HG03045 (cell line): ENCODE measurements around the gene ABCB9.

Experiments used
- ATAC-seq: cut with Tn5 transposase; IDR thresholded peaks from one replicate; pipeline ENCODE4 v1.9.1; 2021; ENCODE audit warnings: mild to moderate bottlenecking, moderate library complexity; ENCODE audit not compliant: unreplicated experiment

ABCB9 gene

DNA sequence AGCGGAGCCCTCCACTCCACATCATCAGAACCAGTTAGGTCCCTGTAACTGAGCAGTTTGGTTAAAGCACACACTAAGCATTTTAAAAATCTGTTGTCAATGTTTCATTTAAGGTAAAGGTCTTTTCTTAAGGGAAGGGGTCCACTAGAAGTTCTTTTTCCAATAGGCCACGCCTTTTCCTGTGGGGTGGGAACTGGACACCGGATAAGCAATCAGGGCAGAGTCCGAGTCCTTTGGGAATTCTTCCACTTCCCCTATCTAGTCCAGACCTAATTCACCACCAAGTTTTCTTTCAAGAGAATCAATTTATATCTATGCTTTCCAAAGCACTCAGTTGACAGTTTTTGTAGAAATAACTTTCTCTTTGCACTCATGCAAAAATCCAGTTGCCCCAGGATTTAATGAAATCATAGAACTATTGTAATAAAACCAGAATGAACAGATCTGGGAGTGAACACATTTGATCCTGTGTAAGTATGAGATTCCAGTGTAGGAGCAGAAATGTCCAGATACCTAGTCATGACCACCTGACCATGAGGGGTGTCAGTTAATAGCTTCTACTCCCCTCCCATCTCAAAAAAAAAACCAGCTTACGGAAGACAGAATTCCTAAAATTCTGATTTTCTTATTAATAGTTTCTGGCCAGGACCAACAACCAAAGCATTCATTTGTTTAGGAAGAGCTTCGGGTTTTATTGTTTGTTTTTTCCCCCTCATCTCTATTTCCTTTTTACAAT lies 82.0 kb downstream of the ABCB9 start:
- ATAC-seq: no peak

DNA sequence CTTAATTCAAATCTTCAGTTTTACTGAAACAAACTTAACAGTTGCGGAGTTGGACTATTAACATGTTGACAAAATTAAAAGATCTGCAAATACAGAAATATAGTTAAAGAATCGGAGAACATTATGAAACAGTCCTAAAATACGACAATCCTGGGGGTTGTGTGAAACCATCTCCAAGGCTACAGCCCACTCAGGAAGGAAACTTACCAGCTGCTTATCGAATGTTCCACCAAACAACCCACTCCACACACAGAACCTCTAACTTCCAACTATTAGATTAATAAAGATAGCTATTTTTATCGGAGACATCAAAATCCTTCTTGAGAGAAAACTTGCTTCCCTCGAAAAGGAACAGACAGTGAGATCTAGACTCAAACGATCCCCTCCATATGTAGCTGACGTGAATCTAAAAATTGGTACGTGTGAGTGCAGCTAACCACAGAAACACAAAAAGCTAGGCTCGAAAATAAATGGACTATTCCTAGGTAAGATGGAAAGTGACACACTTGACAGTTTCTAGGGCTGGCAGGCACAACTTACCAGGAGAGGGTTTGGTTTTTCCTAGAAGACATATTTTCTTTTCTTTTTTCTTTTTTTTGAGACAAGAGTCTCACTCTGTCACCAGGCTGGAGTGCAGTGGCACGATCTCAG lies 83.2 kb downstream of the ABCB9 start:
- no peak for ATAC-seq

DNA sequence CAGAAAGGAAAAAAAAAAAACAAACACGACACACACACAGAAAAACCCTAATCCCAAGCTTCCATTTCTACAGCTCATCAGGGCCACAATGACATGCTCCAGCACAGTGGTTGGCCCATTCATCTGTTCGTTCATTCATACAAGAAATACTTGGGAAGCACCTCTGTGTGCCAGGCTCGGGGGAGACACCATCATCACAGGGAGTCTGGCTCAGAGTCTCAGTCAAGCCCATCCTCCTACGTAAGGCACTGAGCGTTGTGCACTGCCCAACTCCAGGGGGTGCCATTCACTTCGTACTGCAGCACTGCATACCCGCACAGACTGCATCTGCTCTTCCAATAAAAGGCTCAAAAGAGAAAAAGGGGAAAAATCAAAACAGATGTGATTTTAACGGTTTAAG lies 85.6 kb downstream of the ABCB9 start:
- no peak for ATAC-seq

DNA sequence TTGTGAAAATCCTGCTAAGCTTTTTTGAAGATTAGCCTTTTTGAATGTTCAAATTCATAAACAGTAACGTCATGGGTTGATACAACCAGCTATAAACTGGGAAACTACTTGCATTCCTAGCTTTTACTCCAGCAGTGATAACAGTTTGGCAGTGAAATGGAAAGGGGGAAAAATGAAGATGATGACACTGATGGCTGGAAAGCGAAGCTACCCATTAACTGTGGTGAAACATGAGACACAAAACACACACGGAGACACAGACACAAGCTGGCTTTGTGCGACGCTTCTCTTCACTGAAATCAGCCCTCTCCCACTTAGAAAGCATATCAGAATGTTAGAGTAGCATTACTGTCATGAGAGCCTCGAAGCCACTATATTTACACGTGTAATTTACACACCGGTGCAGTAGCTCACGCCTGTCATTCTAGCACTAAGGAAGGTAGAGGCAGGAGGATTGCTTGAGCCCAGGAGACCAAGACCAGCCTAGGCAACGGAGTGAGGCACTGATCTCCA lies 86.1 kb downstream of the ABCB9 start:
- ATAC-seq: no peak
